K562 (cell line): ENCODE results near the gene DNM1. TPM values are rescaled to one million over a fixed set of nuclear protein-coding genes. Genes with fewer than 3 reads are reported as not detected.

Source experiments
- AFF1 ChIP-seq, 2 experiments: fragments of 450-650 bp; IDR thresholded peaks; 2 replicates each; pipeline ENCODE4 v1.6.1; 2018; ENCODE audit warnings: mild to moderate bottlenecking in 2 of 2, low read depth in 1 of 2; ENCODE audit not compliant: partially characterized antibody in 2 of 2
- BMI1 ChIP-seq: fragments of 150-350 bp; IDR thresholded peaks from 2 replicates; pipeline ENCODE4 v1.6.1; 2014; ENCODE audit warnings: low read length
- CHAMP1 ChIP-seq: fragments of 450-650 bp; IDR thresholded peaks from 2 replicates; pipeline ENCODE4 v1.6.1; 2016; ENCODE audit warnings: mild to moderate bottlenecking
- CTBP1 ChIP-seq: fragments of 450-650 bp; IDR thresholded peaks from 2 replicates; pipeline ENCODE4 v1.6.1; 2016; ENCODE audit warnings: borderline replicate concordance
- EHMT2 ChIP-seq: fragments of 450-650 bp; IDR thresholded peaks from 2 replicates; pipeline ENCODE4 v1.6.1; 2018; ENCODE audit warnings: antibody characterized with exemption
- GTF2B ChIP-seq: IDR thresholded peaks from 2 replicates; pipeline ENCODE4 v1.6.1; 2011; ENCODE audit not compliant: insufficient read length; ENCODE audit errors: extremely low read depth
- HDAC2 ChIP-seq: fragments of 450-650 bp; IDR thresholded peaks from 2 replicates; pipeline ENCODE4 v1.6.1; 2016; ENCODE audit warnings: mild to moderate bottlenecking
- JUN ChIP-seq, 2 experiments: sonication (generic) in 1 of 2; formaldehyde crosslinking in 1 of 2; IDR thresholded peaks; 2 replicates each; pipeline versions ENCODE4 v1.6.1 to v1.8.0; 2012 to 2022; ENCODE audit warnings: borderline replicate concordance in 2 of 2, mild to moderate bottlenecking in 2 of 2, improper control_type of control experiment in 1 of 2, low read depth in 1 of 2, low read length in 1 of 2, missing genetic modification reagents in 1 of 2
- KDM2B ChIP-seq: fragments of 250-450 bp; sonication (Bioruptor Pico); IDR thresholded peaks from 2 replicates; pipeline ENCODE4 v1.8.0; 2021; ENCODE audit warnings: mild to moderate bottlenecking, moderate library complexity
- MCM7 ChIP-seq, 2 experiments: fragments of 450-650 bp; IDR thresholded peaks; 2 replicates each; pipeline ENCODE4 v1.6.1; 2016 to 2018
- NFE2 ChIP-seq: IDR thresholded peaks from 2 replicates; pipeline ENCODE4 v1.6.1; 2014; ENCODE audit warnings: antibody characterized with exemption, low read depth
- POLR3A ChIP-seq: IDR thresholded peaks from 2 replicates; pipeline ENCODE4 v1.6.1; 2011; ENCODE audit warnings: borderline replicate concordance, mild to moderate bottlenecking, moderate library complexity; ENCODE audit not compliant: insufficient read length, insufficient read depth; ENCODE audit errors: extremely low read depth
- PTBP1 ChIP-seq: fragments of 200-400 bp; formaldehyde crosslinking; IDR thresholded peaks from 2 replicates; pipeline ENCODE4 v1.6.1; 2017; ENCODE audit warnings: low read depth, low read length
- RAD51 ChIP-seq: fragments of 450-650 bp; IDR thresholded peaks from 2 replicates; pipeline ENCODE4 v1.7.1; 2016; ENCODE audit warnings: low read depth, mild to moderate bottlenecking, borderline replicate concordance
- SRSF1 ChIP-seq: fragments of 200-400 bp; formaldehyde crosslinking; IDR thresholded peaks from 2 replicates; pipeline ENCODE4 v1.6.1; 2017; ENCODE audit warnings: mild to moderate bottlenecking, low read depth, low read length, moderate library complexity
- STAT5B ChIP-seq: fragments of 250-450 bp; sonication (Bioruptor Pico); IDR thresholded peaks from 2 replicates; pipeline ENCODE4 v1.8.0; 2021; ENCODE audit warnings: mild to moderate bottlenecking, inconsistent platforms
- TCFL5 ChIP-seq: fragments of 250-450 bp; sonication (Bioruptor Pico); conservative IDR thresholded peaks from 2 replicates; pipeline ENCODE4 v1.6.1; 2021; ENCODE audit warnings: mild to moderate bottlenecking, moderate library complexity, matching md5 sums
- THRB ChIP-seq: fragments of 450-650 bp; formaldehyde crosslinking; conservative IDR thresholded peaks from 2 replicates; pipeline ENCODE4 v1.4.0; 2022; ENCODE audit warnings: mild to moderate bottlenecking, missing genetic modification characterization
- WHSC1 ChIP-seq: IDR thresholded peaks from one replicate; pipeline ENCODE4 v1.6.1; 2012; ENCODE audit warnings: low read length, control low read depth, inconsistent platforms
- ZNF445 ChIP-seq: fragments of 250-450 bp; sonication (Bioruptor Pico); IDR thresholded peaks from 2 replicates; pipeline ENCODE4 v1.4.0; 2020; ENCODE audit warnings: low read depth, mild to moderate bottlenecking, moderate library complexity
- ZZZ3 ChIP-seq: fragments of 450-650 bp; IDR thresholded peaks from 2 replicates; pipeline ENCODE4 v1.6.1; 2016; ENCODE audit warnings: antibody characterized with exemption, mild to moderate bottlenecking, moderate library complexity
- polyA plus RNA-seq, 8 experiments: library from polyadenylated mRNA; depleted of rRNA in 4 of 8; stranded (reverse) in 5 of 8; unstranded in 3 of 8; fragments of >200 nt; fragmentation: Nextera tagmentation in 2 of 8; fragmentation: Illumina TruSeq in 1 of 8; extraction: Ambion mirVana in 2 of 8; extraction: Trizol in 1 of 8; gene quantifications; 2 replicates each; pipeline versions ENCODE4 v1.2.1 to v1.2.3, GENCODE V29; 2011 to 2014; ENCODE audit warnings: inconsistent platforms in 1 of 8, missing spikeins in 1 of 8
- total RNA-seq, 7 experiments: library from RNA; depleted of rRNA in 6 of 7; stranded (reverse); fragments of >200 nt in 6 of 7; fragmentation: Illumina TruSeq in 2 of 7; extraction: Trizol in 2 of 7; gene quantifications; 2 replicates each; pipeline versions ENCODE4 v1.2.1 to v1.2.3, GENCODE V29; 2011 to 2021; ENCODE audit warnings: low replicate concordance in 1 of 7

DNM1 gene
- total and polyA plus RNA-seq, 9 of the 15 experiments (the other 6 are each of a cell fraction or from before 2014, with no cell fraction given) = 0.39 to 23.1 (median 9.1) TPM

GRCh38 chr9:128191406-128192046, 11.7 kb upstream of the DNM1 start, which contains the start of gene CIZ1 (continued):
- TF ChIP-seq PTBP1 (peak; percentile 76; the same call in 1 of the 2 replicates), AFF1 (IDR thresholded peaks at IDR 0.05; ENCODE audit: low read depth in 1 of 2, partially characterized antibody in 2 of 2) (no peak), WHSC1 (no peak), ZNF445 (CRISPR knock-in tag) (no peak), GTF2B (no peak), BMI1 (no peak), CTBP1 (no peak), EHMT2 (no peak), NFE2 (no peak), ZZZ3 (no peak), RAD51 (no peak), KDM2B (CRISPR knock-in tag) (no peak; the same call in 1 of the 2 replicates), THRB (CRISPR knock-in tag) (peak; percentile 60; the same call in 1 of the 2 replicates), CHAMP1 (no peak), HDAC2 (no peak), TCFL5 (CRISPR knock-in tag) (no peak), SRSF1 (no peak), POLR3A (no peak), STAT5B (CRISPR knock-in tag) (no peak), JUN (IDR thresholded peaks at IDR 0.05; ENCODE audit: borderline replicate concordance, low read depth, low read length) (peak; percentile 73; the same call in 1 of the 2 replicates), JUN (CRISPR knock-in tag; IDR thresholded peaks at IDR 0.05; ENCODE audit: borderline replicate concordance) (no peak), MCM7 (IDR thresholded peaks at IDR 0.05) (no peak)
